IMR-90 (cell line): ENCODE results near the gene UNC79. TPM values are rescaled to one million over a fixed set of nuclear protein-coding genes. Genes with fewer than 3 reads are reported as not detected.

Experiments
- ATAC-seq: fragments of 200-7000 bp; cut with Tn5 transposase; 2 replicates; pipeline ENCODE4 v1.9.1; 2020; ENCODE audit warnings: low read depth, mild to moderate bottlenecking, moderate library complexity
- BruUV-seq: library from RNA; stranded (reverse); fragments of 400-500 nt; replicated peaks from 2 replicates; lab custom pipeline; 2021; lab: Mats Ljungman, UMichigan
- CTCF ChIA-PET: fragments of 300-600 bp; formaldehyde crosslinking; extraction: SDS; loops from one replicate; lab custom pipeline; 2021; ENCODE audit warnings: antibody characterized with exemption; lab: Yijun Ruan, JAX
- POLR2A ChIA-PET: fragments of 300-600 bp; sonication (Branson Sonifier 250); formaldehyde crosslinking; loops from one replicate; lab custom pipeline; 2022; ENCODE audit warnings: antibody characterized with exemption; ENCODE audit not compliant: unreplicated experiment; lab: Charles Lee
- DNase-seq: peaks from one replicate; pipeline ENCODE4 v3.0.0; 2013
- H2AFZ ChIP-seq: replicated peaks from 2 replicates; pipeline ENCODE3; 2013; ENCODE audit warnings: low read length, mild to moderate bottlenecking; ENCODE audit not compliant: poor library complexity
- H2AK5ac ChIP-seq: 2 replicates; pipeline ENCODE4 v1.6.1; 2013; ENCODE audit warnings: low read depth, low read length, inconsistent platforms
- H2AK9ac ChIP-seq: replicated peaks from 2 replicates; pipeline ENCODE3; 2013; ENCODE audit warnings: mild to moderate bottlenecking, low read depth, low read length, moderate library complexity; ENCODE audit not compliant: poor library complexity
- H2BK120ac ChIP-seq: 2 replicates; pipeline ENCODE4 v1.6.1; 2013; ENCODE audit warnings: low read depth, low read length, inconsistent platforms
- H2BK15ac ChIP-seq: 3 replicates; pipeline ENCODE4 v1.6.1; 2013; ENCODE audit warnings: low read depth, low read length, inconsistent platforms
- H2BK20ac ChIP-seq: 2 replicates; pipeline ENCODE4 v1.6.1; 2013; ENCODE audit warnings: low read depth, mild to moderate bottlenecking, inconsistent platforms, low read length, moderate library complexity
- H2BK5ac ChIP-seq: 2 replicates; pipeline ENCODE4 v1.6.1; 2013; ENCODE audit warnings: mild to moderate bottlenecking, low read depth, low read length, inconsistent platforms; ENCODE audit not compliant: poor library complexity, severe bottlenecking
- H3K14ac ChIP-seq: replicated peaks from 2 replicates; pipeline ENCODE4 v1.6.1; 2013; ENCODE audit warnings: low read depth, low read length, inconsistent platforms
- H3K18ac ChIP-seq: 2 replicates; pipeline ENCODE4 v1.6.1; 2013; ENCODE audit warnings: low read depth, low read length, control low read depth
- H3K23ac ChIP-seq: 2 replicates; pipeline ENCODE4 v1.6.1; 2013; ENCODE audit warnings: low read depth, low read length, inconsistent platforms
- H3K27ac ChIP-seq: 2 replicates; pipeline ENCODE4 v1.5.1; 2013; ENCODE audit warnings: mild to moderate bottlenecking, control low read depth, low read length; ENCODE audit not compliant: insufficient read depth
- H3K27me3 ChIP-seq: 2 replicates; pipeline ENCODE4 v1.6.1; 2013; ENCODE audit warnings: low read length; ENCODE audit not compliant: control insufficient read depth, insufficient read depth
- H3K36me3 ChIP-seq: 2 replicates; pipeline ENCODE4 v1.6.1; 2013; ENCODE audit warnings: low read length, mixed read lengths; ENCODE audit not compliant: control insufficient read depth, insufficient read depth
- H3K4ac ChIP-seq: 2 replicates; pipeline ENCODE4 v1.6.1; 2013; ENCODE audit warnings: low read depth, low read length, inconsistent platforms
- H3K4me1 ChIP-seq: 2 replicates; pipeline ENCODE4 v1.6.1; 2013; ENCODE audit warnings: low read length, mixed read lengths; ENCODE audit not compliant: control insufficient read depth, insufficient read depth
- H3K4me2 ChIP-seq: 2 replicates; pipeline ENCODE4 v1.6.1; 2013; ENCODE audit warnings: low read depth, mild to moderate bottlenecking, control low read depth, low read length, moderate library complexity
- H3K4me3 ChIP-seq: 2 replicates; pipeline ENCODE4 v1.5.1; 2013; ENCODE audit warnings: low read depth, mild to moderate bottlenecking, control low read depth, low read length, moderate library complexity; ENCODE audit not compliant: insufficient read depth
- H3K56ac ChIP-seq: 2 replicates; pipeline ENCODE4 v1.6.1; 2013; ENCODE audit warnings: low read length, inconsistent platforms; ENCODE audit not compliant: insufficient read depth; ENCODE audit errors: extremely low read depth
- H3K79me1 ChIP-seq, 2 experiments: 2 replicates each; pipeline ENCODE4 v1.6.1; 2013; ENCODE audit warnings: low read length in 2 of 2, inconsistent platforms in 1 of 2, low read depth in 1 of 2
- H3K9ac ChIP-seq: 2 replicates; pipeline ENCODE4 v1.6.1; 2013; ENCODE audit warnings: low read depth, low read length, control low read depth
- H3K9me1 ChIP-seq: 2 replicates; pipeline ENCODE4 v1.6.1; 2013; ENCODE audit warnings: low read length, inconsistent platforms; ENCODE audit not compliant: insufficient read depth
- H3K9me3 ChIP-seq: 2 replicates; pipeline ENCODE4 v1.6.1; 2013; ENCODE audit warnings: low read length; ENCODE audit not compliant: control insufficient read depth, insufficient read depth
- H4K20me1 ChIP-seq: 2 replicates; pipeline ENCODE4 v1.6.1; 2013; ENCODE audit warnings: low read length, inconsistent platforms; ENCODE audit not compliant: insufficient read depth
- H4K5ac ChIP-seq: 2 replicates; pipeline ENCODE4 v1.6.1; 2013; ENCODE audit warnings: mild to moderate bottlenecking, low read depth, low read length, control low read depth
- H4K8ac ChIP-seq, 2 experiments: 2 replicates each; pipeline ENCODE4 v1.6.1; 2013; ENCODE audit warnings: low read depth in 2 of 2, low read length in 2 of 2, control low read depth in 1 of 2, inconsistent platforms in 1 of 2
- H4K91ac ChIP-seq: 2 replicates; pipeline ENCODE4 v1.6.1; 2013; ENCODE audit warnings: low read depth, low read length, inconsistent platforms; ENCODE audit not compliant: insufficient read depth
- CEBPB ChIP-seq: IDR thresholded peaks from 2 replicates; pipeline ENCODE4 v1.6.1; 2012; ENCODE audit warnings: low read depth, low read length, improper control_type of control experiment
- FOS ChIP-seq: fragments of 150-350 bp; IDR thresholded peaks from 2 replicates; pipeline ENCODE4 v1.6.1; 2016; ENCODE audit warnings: low read depth, low read length
- MAZ ChIP-seq: IDR thresholded peaks from 2 replicates; pipeline ENCODE4 v1.6.1; 2012; ENCODE audit warnings: low read depth, mild to moderate bottlenecking, low read length, improper control_type of control experiment, moderate library complexity, borderline replicate concordance
- MXI1 ChIP-seq: IDR thresholded peaks from 2 replicates; pipeline ENCODE4 v1.6.1; 2012; ENCODE audit warnings: low read depth, mild to moderate bottlenecking, low read length, moderate library complexity, borderline replicate concordance
- NFE2L2 ChIP-seq: fragments of 150-350 bp; IDR thresholded peaks from 2 replicates; pipeline ENCODE4 v1.6.1; 2016; ENCODE audit warnings: low read depth, mild to moderate bottlenecking, low read length
- RAD21 ChIP-seq: IDR thresholded peaks from 2 replicates; pipeline ENCODE4 v1.6.1; 2012; ENCODE audit warnings: low read length, improper control_type of control experiment
- RFX5 ChIP-seq: IDR thresholded peaks from 2 replicates; pipeline ENCODE4 v1.8.0; 2012; ENCODE audit warnings: low read depth, mild to moderate bottlenecking, low read length, moderate library complexity
- WGBS, 2 experiments: methylation state at CpG; one replicate each; pipeline versions ENCODE4 v1.1.5 to v1.1.7; 2013; ENCODE audit warnings: missing lambda C conversion rate in 2 of 2; ENCODE audit not compliant: insufficient read length in 1 of 2; ENCODE audit errors: extremely low coverage in 2 of 2; 5-methylcytosine and 5-hydroxymethylcytosine counted together
- dilution Hi-C: fragments of 300-500 bp; cut with HindIII; formaldehyde crosslinking; loops from one replicate; pipeline ENCODE4 v1.14.3; 2018; ENCODE audit warnings: low sequenced_read_pairs; ENCODE audit not compliant: unreplicated experiment
- in situ Hi-C: fragments of 300-500 bp; cut with MboI; formaldehyde crosslinking; loops from 3 replicates; pipeline ENCODE4 v1.14.3; 2019; ENCODE audit warnings: low sequenced_read_pairs, inconsistent platforms, mixed read lengths
- intact Hi-C: fragments of 100-400 bp; cut with micrococcal nuclease; formaldehyde crosslinking; loops from 2 replicates; pipeline ENCODE4 v1.10.0; 2022
- polyA plus RNA-seq, 3 experiments: library from polyadenylated mRNA; depleted of rRNA; stranded (reverse); fragments of >200 nt; gene quantifications; 2 replicates each; pipeline ENCODE4 v1.2.3, GENCODE V29; 2012; ENCODE audit warnings: low replicate concordance in 1 of 3
- total RNA-seq: library from RNA; depleted of rRNA; stranded (reverse); fragments of >200 nt; gene quantifications from 2 replicates; pipeline ENCODE4 v1.2.3, GENCODE V29; 2012
- TF ChIP-seq, protein P1 (sequence below): conservative IDR thresholded peaks from 2 replicates; pipeline ENCODE4 v1.5.1; 2012; ENCODE audit warnings: mild to moderate bottlenecking, low read depth, low read length, improper control_type of control experiment

Gene UNC79
- total and polyA plus RNA-seq, 2 of the 4 experiments (the other 2 are of a cell fraction), result under 0.01 TPM

DNA sequence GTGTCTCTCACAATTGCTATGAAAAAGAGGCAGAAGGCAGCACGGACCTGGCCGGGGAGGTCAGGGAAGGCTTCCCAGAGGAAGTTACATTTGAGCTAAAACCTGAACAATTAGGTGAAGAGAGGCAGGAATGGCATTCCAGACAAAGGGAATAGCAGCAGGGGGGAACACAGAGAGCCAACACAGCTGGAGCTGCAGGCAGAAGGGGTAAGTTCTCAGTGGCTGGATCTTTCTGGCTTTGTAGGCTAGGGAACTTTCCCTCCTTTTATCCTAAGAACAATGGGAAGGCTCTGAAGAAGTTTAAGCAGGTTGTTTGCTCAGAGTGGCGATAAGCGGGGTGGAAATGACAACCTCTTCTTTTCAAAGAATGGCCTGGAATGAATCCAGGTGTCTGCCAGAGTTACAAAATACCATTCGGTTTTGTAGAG lies 257.5 kb downstream of the UNC79 start:
- TF ChIP-seq CEBPB (no peak), MAZ (no peak), MXI1 (no peak), RAD21 (no peak), FOS (no peak), NFE2L2 (no peak), RFX5 (no peak)
- TF ChIP-seq, protein P1, sequence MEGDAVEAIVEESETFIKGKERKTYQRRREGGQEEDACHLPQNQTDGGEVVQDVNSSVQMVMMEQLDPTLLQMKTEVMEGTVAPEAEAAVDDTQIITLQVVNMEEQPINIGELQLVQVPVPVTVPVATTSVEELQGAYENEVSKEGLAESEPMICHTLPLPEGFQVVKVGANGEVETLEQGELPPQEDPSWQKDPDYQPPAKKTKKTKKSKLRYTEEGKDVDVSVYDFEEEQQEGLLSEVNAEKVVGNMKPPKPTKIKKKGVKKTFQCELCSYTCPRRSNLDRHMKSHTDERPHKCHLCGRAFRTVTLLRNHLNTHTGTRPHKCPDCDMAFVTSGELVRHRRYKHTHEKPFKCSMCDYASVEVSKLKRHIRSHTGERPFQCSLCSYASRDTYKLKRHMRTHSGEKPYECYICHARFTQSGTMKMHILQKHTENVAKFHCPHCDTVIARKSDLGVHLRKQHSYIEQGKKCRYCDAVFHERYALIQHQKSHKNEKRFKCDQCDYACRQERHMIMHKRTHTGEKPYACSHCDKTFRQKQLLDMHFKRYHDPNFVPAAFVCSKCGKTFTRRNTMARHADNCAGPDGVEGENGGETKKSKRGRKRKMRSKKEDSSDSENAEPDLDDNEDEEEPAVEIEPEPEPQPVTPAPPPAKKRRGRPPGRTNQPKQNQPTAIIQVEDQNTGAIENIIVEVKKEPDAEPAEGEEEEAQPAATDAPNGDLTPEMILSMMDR, result no peak
- H3K4me1 ChIP-seq, result no peaks in the 10 kb centered on the region
- no peak overlapping the region for H3K23ac ChIP-seq
- H3K79me1 ChIP-seq, result no peaks in the 10 kb centered on the region
- no peak overlapping the region for H3K4me2 ChIP-seq
- H3K9me1 ChIP-seq, result no peaks in the 10 kb centered on the region
- H2BK20ac ChIP-seq, result no peak overlapping the region
- H2AFZ ChIP-seq, result no peak overlapping the region
- H3K27ac ChIP-seq, result no peak overlapping the region
- no TSS peak for BruUV-seq
- intact Hi-C loops (no loop called here), in situ Hi-C loops (no loop called here), dilution Hi-C loops (no loop called here)
- H3K4me3 ChIP-seq, result no peak overlapping the region
- no peak overlapping the region for H3K14ac ChIP-seq
- CTCF ChIA-PET, result no interaction called here
- no peaks in the 10 kb centered on the region for H3K27me3 ChIP-seq
- H3K9ac ChIP-seq, result no peak overlapping the region
- H3K36me3 ChIP-seq, result no peaks in the 10 kb centered on the region
- no peak overlapping the region for H2BK120ac ChIP-seq
- DNase-seq (no peak), ATAC-seq (no peak)
- no peak overlapping the region for H2BK5ac ChIP-seq
- H3K4ac ChIP-seq, result no peak overlapping the region
- H3K56ac ChIP-seq, result no peak overlapping the region
- no peak overlapping the region for H4K5ac ChIP-seq
- no peak overlapping the region for H4K91ac ChIP-seq
- POLR2A ChIA-PET, result no interaction called here
- no peak overlapping the region for H4K8ac ChIP-seq
- no peak overlapping the region for H2AK5ac ChIP-seq
- 28% methylated on average over 3 of the region's 5 CpGs; no CpG with 5 or more reads in 1 of the 2 experiments for WGBS, 2 experiments
- no peak overlapping the region for H2AK9ac ChIP-seq
- no peaks in the 10 kb centered on the region for H4K20me1 ChIP-seq
- H3K9me3 ChIP-seq, result no peaks in the 10 kb centered on the region
- no peak overlapping the region for H3K18ac ChIP-seq
- no peak overlapping the region for H2BK15ac ChIP-seq
